GM19193 (cell line): Measurements from ENCODE around the gene PLEKHA5.

Source experiments
- POLR2A ChIP-seq: IDR thresholded peaks from 4 replicates; pipeline ENCODE4 v1.6.1; 2011; ENCODE audit not compliant: insufficient read depth, insufficient read length; ENCODE audit errors: extremely low read depth

PLEKHA5 gene

GRCh38 chr12:19245106-19245505, 115.6 kb downstream of the PLEKHA5 start:
- no peak for TF ChIP-seq POLR2A

- no peak for TF ChIP-seq POLR2A
Observed at GRCh38 chr12:19245666-19246065, 116.1 kb downstream of the PLEKHA5 start.

- no peak for TF ChIP-seq POLR2A
Observed at GRCh38 chr12:19246933-19247332, 117.4 kb downstream of the PLEKHA5 start.

- TF ChIP-seq POLR2A, result no peak
Observed at GRCh38 chr12:19248929-19249602, 119.5 kb downstream of the PLEKHA5 start.

GRCh38 chr12:19251481-19252132, 122.1 kb downstream of the PLEKHA5 start:
- no peak for TF ChIP-seq POLR2A

- no peak for TF ChIP-seq POLR2A
Observed at GRCh38 chr12:19260135-19260534, 130.6 kb downstream of the PLEKHA5 start.

- no peak for TF ChIP-seq POLR2A
Observed at GRCh38 chr12:19261773-19262172, 132.2 kb downstream of the PLEKHA5 start.

GRCh38 chr12:19263672-19264071, 134.1 kb downstream of the PLEKHA5 start:
- no peak for TF ChIP-seq POLR2A

- TF ChIP-seq POLR2A, result no peak
Observed at GRCh38 chr12:19273482-19274330, 144.2 kb downstream of the PLEKHA5 start.

- no peak for TF ChIP-seq POLR2A
Observed at GRCh38 chr12:19276767-19277166, 147.2 kb downstream of the PLEKHA5 start.

GRCh38 chr12:19277711-19278110, 148.2 kb downstream of the PLEKHA5 start:
- TF ChIP-seq POLR2A, result no peak

GRCh38 chr12:19278407-19278806, 148.9 kb downstream of the PLEKHA5 start:
- no peak for TF ChIP-seq POLR2A

GRCh38 chr12:19282133-19282699, 152.7 kb downstream of the PLEKHA5 start:
- no peak for TF ChIP-seq POLR2A

- no peak for TF ChIP-seq POLR2A
Observed at GRCh38 chr12:19284658-19285057, 155.1 kb downstream of the PLEKHA5 start.

- no peak for TF ChIP-seq POLR2A
Observed at GRCh38 chr12:19285793-19286448, 156.4 kb downstream of the PLEKHA5 start.

- no peak for TF ChIP-seq POLR2A
Observed at GRCh38 chr12:19287302-19287701, 157.8 kb downstream of the PLEKHA5 start.

- TF ChIP-seq POLR2A, result no peak
Observed at GRCh38 chr12:19288161-19288560, 158.6 kb downstream of the PLEKHA5 start.
